HG02763 (cell line): ENCODE measurements around the gene CENPH.
"Not testable (repeated sequence)": the region's sequence is repeated elsewhere in the genome, so short reads cannot be mapped to it uniquely, and the experiment has no call there.

ENCODE experiments used
- ATAC-seq: cut with Tn5 transposase; IDR thresholded peaks from one replicate; pipeline ENCODE4 v1.9.1; 2021; ENCODE audit warnings: mild to moderate bottlenecking, moderate library complexity; ENCODE audit not compliant: unreplicated experiment

CENPH gene, protein sequence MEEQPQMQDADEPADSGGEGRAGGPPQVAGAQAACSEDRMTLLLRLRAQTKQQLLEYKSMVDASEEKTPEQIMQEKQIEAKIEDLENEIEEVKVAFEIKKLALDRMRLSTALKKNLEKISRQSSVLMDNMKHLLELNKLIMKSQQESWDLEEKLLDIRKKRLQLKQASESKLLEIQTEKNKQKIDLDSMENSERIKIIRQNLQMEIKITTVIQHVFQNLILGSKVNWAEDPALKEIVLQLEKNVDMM

DNA sequence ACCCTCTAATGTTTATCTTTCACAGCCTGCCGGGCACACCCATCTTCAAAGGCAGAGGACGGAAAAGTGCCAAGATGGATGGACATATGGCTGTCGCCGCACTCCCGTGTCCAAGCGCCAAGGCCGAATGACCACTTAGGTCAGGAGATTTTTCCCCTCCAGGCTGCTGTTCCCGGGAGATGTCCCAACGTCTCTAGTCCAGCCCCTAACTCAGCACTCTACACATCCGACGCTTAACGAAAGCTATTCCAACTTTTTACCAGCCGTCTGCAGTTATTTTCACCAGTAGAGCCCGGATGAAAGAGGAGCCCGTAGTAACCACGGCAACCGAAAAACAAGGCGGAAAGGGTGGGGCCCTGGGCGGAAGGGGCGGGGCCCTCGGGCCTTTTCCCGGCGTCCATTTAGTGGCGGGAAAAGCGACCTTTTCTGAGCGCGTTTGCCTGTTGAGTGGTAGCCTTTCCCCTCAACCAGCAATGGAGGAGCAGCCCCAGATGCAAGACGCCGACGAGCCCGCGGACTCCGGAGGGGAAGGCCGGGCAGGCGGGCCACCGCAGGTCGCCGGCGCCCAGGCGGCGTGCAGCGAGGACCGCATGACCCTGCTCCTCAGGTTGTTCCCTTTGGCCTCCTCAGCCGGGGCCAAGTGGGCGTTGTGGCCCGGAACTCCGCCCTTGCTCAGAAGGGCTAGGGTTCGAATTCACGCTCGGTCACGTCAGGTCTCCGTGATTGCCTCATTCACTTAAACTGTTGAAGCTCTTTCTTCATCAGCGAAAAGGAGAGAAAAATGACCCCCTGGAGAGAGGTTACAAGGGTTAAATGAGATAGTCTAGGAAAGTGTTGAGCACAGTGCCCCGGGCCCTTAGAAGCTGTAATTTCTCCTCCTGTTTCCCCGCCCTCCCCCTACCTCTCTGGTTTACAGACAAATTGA is at the start of gene CENPH:
Gene CENPH, plus strand, starts transcription at position 422 of the 925 bp plus-strand sequence. Its CDS starts 52 bp downstream, at position 474.
- ATAC-seq = peak; percentile 97

DNA sequence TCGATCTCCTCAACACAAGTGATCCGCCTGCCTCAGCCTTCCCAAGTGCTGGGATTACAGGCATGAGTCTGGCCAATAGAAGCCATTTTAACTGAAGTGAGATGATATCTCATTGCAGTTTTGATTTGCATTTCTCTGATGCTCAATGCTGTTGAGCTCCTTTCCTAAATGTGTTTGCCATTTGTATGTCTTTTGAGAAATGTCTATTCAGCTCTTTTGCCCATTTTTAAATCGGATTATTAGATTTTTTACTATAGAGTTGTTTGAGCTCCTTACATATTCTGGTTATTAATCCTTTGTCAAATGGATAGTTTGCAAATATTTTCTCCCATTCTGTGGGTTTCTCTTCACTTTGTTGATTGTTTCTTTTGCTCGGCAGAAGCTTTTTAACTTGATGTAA is 49.1 kb upstream of the CENPH start:
- ATAC-seq = not testable (repeated sequence)

DNA sequence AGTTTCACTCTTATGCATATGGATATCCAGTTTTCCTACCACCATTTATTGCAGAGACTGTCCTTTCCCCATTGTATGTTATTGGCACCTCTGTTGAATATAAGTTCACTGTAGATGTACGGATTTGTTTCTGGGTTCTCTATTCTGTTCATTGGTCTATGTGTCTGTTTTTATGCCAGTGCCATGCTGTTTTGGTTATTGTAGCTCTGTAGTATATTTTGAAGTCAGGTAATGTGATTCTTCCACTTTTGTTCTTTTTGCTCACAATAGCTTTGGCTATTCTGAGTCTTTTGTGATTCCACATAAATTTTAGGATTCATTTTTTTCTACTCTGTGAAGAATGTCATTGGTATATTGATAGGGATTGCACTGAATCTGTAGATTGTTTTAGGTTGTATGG is 48.6 kb upstream of the CENPH start:
- ATAC-seq = no peak

DNA sequence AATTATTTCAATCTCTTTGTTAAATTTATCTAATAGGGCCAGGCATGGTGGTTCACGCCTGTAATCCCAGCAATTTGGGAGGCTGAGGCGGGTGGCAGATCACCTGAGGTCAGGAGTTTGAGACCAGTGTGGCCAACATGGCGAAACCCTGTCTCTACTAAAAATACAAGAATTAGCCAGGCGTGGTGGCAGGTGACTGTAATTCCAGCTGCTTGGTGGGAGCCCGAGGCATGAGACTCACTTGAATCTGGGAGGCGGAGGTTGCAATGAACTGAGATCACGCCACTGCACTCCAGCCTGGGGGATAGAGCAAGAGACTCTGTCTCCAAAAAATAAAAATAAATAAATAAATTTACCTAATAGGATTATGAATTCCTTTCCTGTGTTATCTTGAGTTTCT is 40.8 kb upstream of the CENPH start:
- not testable (repeated sequence) for ATAC-seq

DNA sequence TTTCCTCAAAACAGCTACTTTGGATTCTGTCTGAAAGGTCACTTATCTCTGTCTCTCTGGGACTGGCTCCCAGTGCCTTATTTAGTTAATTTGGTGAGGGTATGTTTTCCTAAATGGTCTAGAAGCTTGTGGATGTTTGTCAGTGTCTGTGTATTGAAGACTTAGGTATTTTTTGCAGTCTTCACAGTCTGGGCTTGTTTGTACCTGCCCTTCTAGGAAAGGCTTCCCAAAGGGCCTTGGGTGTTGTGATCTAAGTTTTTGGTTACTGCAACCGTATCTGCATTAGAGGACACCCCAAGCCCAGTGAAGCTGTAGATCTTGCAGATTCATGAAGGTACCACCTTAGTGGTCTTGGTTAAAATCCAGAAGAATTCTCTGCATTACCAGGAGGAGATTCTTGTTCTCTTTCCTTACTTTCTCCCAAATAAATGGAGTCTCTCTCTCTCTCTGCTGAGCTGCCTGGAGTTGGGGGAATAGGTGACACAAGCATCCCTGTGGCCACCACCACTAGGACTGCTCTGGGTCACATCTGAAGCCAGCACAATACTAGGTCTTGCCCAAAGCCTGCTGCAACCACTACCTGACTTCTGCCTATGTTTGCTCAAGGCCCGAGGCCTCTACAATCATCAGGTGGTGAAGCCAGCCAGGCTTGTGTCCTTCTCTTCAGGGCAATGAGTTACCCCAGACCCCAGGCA is 40.3 kb upstream of the CENPH start:
- ATAC-seq = no peak

DNA sequence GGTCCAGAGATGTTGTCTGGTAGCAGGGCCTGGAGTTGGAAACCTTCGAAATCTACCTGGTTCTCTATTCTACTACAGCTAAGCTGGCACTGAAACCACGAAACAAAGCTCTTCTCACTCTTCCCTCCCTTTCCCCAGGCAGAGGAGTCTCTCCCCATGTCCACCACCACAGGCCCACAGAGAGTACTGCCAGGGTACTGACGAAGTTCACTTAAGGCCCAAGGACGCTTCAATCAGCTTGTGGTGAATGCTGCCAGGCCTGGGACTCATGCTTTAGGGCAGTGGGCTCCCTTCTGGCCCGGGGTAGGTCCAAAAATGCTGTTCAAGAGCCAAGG is 39.7 kb upstream of the CENPH start:
- no peak for ATAC-seq

DNA sequence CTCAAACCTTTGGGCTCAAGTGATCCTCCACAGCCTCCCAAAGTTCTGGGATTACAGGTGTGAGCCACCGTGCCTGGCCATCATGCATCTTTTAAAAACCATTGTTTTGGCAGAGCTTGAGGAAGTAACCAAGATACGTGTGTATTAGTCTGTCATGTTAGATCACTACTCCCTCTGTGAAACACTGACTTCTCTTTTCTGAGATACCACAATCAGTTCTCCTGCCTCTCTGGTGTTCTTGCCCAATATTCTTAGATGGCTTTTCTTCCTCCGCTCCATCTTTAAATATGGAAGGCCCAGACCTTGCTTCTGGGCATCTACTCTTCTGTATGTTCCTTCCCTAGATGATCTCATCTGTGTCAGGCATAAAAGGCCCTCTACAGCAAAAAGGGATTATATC is 36.7 kb upstream of the CENPH start:
- no peak for ATAC-seq

DNA sequence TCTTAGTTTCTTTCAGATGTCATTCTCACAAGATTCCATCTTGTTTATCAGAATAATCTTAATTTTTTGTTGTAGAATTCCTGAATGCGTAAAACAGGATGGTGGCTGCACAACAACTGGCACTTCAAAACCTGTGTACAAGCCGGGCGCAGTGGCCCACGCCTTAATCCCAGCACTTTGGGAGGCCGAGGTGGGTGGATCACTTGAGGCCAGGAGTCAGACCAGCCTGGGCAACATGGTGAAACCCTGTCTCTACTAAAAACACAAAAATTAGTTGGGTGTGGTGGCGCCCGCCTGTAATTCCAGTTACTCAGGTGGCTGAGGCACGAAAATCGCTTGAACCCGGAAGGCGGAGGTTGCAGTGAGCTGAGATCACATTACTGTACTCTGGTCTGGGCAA is 32.9 kb upstream of the CENPH start:
- ATAC-seq = no peak

DNA sequence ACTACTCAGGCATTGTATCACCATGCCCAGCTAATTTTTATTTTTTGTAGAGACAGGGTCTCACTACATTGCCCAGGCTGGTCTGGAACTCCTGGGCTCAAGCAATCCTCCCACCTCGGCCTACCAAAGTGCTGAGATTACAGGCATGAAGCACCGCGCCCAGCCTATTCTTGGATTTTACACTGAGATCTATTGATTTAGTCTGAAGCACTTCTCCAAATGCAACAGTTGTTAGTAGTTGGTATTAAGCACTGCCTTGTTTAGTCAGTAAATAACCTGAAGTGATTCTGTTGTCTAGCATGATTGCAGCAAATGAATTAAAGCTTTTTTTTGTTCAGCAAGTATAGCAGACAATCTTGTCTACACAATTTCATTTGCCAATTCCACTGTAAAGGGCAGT is 31.3 kb upstream of the CENPH start:
- no peak for ATAC-seq

DNA sequence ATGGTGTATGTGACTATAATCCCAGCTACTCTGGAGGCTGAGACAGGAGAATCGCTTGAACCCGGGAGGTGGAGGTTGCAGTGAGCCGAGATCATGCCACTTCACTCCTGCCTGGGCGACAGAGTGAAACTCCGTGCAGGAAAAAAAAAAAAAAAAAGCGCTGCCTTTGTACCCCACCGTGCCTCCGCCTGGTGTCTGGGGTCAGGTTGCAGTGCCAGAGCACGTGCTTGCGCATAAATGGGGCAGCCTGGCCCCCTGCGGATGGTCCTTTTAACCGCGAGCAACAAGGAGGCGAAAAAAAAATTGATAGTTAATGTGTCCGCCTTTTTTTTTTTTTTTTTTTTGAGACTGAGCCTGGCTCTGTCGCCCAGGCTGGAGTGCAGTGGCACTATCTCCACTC is 28.7 kb upstream of the CENPH start:
- ATAC-seq = no peak

DNA sequence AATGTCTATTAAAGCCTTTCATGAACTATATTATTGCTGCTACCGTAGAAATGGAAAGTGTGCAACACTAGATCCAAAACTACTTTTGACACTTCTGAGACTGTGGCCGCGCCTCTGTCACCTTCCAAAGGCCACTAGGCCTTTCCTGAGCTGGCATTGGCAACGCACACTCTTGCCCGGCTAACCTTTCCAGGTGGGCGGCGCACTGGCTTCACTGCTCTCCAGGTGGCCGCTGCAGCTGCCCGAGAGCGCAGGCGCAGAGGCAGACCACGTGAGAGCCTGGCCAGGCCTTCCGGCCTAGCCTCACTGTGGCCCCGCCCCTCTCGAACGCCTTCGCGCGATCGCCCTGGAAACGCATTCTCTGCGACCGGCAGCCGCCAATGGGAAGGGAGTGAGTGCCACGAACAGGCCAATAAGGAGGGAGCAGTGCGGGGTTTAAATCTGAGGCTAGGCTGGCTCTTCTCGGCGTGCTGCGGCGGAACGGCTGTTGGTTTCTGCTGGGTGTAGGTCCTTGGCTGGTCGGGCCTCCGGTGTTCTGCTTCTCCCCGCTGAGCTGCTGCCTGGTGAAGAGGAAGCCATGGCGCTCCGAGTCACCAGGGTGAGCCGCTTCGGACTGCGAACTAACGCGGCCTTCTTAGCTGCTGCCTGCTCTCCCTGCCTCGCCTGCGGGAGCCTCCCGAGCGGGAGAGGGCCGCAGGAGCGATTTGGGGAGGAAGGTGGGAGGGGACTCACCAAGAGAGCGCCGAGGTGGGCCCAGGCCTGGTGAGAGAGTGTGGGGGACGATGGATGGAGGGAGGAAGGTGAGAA is 22.5 kb upstream of the CENPH start, which contains the start of gene CCNB1:
Gene CCNB1, plus strand, starts transcription at position 465 of the 807 bp plus-strand sequence. Its CDS starts 113 bp downstream, at position 578.
- peak; percentile 99 for ATAC-seq

DNA sequence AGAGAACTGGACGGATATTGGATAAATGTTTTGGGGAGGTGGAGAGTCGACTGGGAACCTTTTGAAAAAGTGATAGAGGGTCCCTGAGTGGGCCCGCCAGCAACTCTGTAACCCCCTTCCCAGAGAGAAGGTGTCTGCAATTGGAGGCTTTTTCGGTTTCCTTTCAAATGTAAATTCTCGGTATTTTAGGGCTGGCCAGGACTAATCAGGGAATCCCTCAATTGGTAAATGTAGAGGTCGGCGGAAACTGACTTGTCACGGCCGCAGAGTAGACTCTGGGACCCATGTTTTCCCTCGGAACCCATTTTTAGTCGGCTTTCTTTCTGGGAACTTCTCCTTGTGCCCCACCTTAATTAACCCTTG is 21.9 kb upstream of the CENPH start:
- no peak for ATAC-seq

DNA sequence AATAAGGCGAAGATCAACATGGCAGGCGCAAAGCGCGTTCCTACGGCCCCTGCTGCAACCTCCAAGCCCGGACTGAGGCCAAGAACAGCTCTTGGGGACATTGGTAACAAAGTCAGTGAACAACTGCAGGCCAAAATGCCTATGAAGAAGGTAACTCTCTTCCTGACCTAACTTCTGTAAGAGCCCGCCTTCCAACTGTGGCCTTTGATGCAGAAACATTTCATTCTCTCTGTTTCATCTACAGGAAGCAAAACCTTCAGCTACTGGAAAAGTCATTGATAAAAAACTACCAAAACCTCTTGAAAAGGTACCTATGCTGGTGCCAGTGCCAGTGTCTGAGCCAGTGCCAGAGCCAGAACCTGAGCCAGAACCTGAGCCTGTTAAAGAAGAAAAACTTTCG is 21.5 kb upstream of the CENPH start:
- no peak for ATAC-seq

DNA sequence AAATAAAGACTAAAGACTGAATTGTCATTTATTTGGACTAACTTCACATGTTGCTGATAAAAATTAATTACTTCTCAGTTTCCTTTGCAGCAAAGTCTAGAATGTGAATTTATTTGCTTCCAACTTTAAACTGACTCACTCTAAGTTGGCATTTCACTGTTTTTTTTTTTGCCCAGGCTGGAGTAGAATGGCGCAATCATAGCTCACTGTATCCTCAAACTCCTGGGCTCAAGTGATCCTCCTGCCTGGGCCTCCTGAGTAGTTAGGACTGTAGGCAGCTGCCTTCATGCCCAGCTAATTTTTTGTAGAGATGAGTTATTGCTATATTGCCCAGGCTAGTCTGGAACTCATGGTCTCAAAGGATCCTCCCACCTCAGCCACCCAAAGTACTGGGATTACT is 18.9 kb upstream of the CENPH start:
- no peak for ATAC-seq

DNA sequence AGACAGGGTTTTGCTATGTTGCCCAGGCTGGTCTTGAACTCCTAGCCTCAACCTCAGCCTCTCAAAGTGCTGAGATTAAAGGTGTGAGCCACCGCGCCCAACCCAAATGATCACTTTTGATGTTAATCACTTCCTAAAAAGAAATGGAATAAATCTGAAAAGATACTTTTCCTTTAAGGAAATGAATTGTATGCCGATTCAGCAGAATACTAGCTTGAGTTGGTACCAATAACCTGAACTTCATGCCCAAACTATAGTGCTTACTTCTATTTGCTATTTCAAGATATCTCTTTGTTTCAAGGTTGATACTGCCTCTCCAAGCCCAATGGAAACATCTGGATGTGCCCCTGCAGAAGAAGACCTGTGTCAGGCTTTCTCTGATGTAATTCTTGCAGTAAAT is 18.4 kb upstream of the CENPH start:
- ATAC-seq = no peak

DNA sequence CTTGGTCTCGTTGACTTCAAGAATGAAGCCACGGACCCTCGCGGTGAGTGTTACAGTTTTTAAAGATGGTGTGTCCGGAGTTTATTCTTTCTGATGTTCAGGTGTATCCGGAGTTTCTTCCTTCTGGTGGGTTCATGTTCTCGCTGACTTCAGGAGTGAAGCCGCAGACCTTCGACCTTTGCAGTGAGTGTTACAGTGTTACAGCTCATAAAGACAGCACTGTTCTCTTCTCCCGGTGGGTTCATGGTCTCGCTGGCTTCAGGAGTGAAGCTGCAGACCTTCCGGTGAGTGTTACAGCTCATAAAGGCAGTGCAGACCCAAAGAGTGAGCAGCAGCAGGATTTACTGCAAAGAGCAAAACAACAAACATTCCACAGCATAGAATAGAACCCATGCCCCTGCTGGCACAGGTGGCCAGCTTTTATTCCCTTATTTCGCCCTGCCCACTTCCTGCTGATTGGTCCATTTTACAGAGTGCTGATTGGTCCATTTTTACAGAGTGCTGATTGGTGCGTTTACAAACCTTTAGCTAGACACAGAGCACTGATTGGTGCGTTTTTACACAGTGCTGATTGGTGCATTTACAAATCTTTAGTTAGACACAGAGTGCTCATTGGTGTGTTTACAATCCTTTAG is 7.6 kb upstream of the CENPH start:
- ATAC-seq = not testable (repeated sequence)

DNA sequence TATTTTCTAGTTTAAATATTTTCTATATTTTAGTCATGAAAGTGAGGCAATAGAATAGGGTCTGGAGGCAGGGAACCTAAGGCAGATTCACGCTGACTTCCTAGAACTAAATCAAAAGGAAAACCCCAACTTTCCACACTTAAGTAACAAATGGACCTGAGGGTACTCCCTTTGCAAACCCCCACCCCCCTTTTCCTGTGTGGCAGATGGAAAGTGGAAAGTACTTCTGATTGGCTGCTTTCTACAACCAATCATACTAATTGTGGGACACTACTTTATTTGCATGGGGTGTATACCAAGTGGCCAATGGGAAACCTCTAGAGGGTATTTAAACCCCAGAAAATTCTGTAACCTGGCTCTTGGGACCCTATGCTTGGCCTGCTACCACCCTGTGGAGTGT is 4.8 kb upstream of the CENPH start:
- ATAC-seq = no peak

DNA sequence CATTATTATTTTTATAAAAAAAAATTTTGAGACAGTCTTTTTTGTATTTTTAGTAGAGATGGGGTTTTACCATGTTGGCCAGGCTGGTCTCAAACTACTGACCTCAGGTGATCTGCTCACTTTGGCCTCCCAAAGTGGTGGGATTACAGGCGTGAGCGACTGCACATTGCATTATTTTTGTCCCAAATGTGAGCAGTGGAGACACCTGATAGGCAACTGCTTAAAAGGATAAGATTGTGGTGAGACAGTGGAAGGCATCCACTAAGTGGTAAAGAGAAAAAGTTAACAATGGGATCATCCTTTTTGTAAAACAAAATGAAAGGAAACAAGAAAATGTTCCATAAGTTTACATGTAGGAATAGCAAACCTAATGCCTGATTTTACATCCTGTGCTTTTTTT is 2.0 kb upstream of the CENPH start:
- no peak for ATAC-seq

DNA sequence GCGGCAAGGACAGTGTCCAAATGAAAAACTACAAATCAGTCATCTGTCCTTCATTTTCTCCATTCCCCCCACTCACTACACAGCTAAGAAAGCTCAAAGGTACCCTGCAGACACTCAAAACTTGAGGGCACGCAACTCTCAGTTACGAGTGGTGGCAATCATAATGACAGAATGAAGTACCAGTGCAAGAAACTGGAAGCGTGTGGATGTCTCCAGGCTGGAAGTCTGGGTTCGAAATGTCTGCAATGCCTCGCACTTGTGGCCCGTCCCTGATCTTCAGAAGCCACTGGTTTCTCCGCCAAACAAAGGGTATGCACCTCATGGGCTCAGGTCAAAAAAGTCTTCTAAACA is 597 bp upstream of the CENPH start:
- ATAC-seq = no peak

DNA sequence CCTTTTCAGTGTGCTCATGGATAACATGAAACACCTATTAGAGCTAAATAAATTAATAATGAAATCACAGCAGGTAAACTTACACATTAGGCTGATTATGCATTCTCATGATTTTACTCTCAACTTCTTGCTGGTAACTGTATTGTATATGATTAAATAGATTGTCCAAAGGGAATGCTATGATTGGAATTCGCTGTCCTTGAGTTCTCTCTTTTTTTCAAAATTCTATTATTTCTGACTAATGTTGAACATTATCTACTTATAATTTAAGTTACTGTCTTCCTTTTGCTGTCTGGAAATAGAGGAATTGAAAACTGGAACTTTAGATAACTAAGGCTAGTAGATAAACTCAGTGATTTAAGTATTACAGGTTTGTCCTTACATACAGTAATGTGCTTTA is 13.1 kb downstream of the CENPH start:
- ATAC-seq = no peak
